K562 (cell line): ENCODE data around the gene BANK1. TPM values are rescaled to one million over a fixed set of nuclear protein-coding genes. Genes with fewer than 3 reads are reported as not detected.

Experiments
- ATAC-seq: fragments of 200-7000 bp; cut with Tn5 transposase; 3 replicates; pipeline ENCODE4 v1.9.1; 2020; ENCODE audit warnings: moderate library complexity
- BruUV-seq: library from RNA; stranded (reverse); fragments of 400-500 nt; replicated peaks from 2 replicates; lab custom pipeline; 2021; lab: Mats Ljungman, UMichigan
- CTCF ChIA-PET: fragments of 300-600 bp; formaldehyde crosslinking; extraction: SDS; loops from one replicate; lab custom pipeline; 2021; ENCODE audit warnings: low intra/inter-chr PET ratio; lab: Yijun Ruan, JAX
- POLR2A ChIA-PET: fragments of 300-600, 350-650 bp; sonication (Branson Sonifier 250); formaldehyde crosslinking; extraction: SDS; loops from one replicate; lab custom pipeline; 2021; ENCODE audit warnings: antibody characterized with exemption, inconsistent platforms; lab: Yijun Ruan, JAX
- DNase-seq, 4 experiments: peaks; one replicate each; pipeline versions ENCODE4 v3.0.0 to v3.0.0-alpha.2; 2011 to 2018; ENCODE audit warnings: low spot score in 3 of 4, mixed read lengths in 3 of 4; ENCODE audit errors: extremely low read depth in 1 of 4
- FAIRE-seq: peaks from 2 replicates; lab custom pipeline; 2011; peaks lifted over from hg19 to GRCh38; lab: Jason Lieb, UNC
- H2AFZ ChIP-seq: 2 replicates; pipeline ENCODE4 v1.6.0; 2011; ENCODE audit warnings: low read depth, low read length, control low read depth, inconsistent platforms
- H3K27ac ChIP-seq: fragments of 200-600 bp; 3 replicates; pipeline ENCODE4 v1.8.0; 2011; ENCODE audit warnings: low read depth, mild to moderate bottlenecking, control low read depth, inconsistent platforms, low read length, moderate library complexity, mixed read lengths; ENCODE audit errors: extremely low read depth
- H3K27me3 ChIP-seq, 2 experiments: fragments of 300-600 bp in 1 of 2; 2 replicates in 1 of 2; 3 replicates in 1 of 2; pipeline versions ENCODE4 v1.6.0 to v1.8.0; 2011; ENCODE audit warnings: inconsistent platforms in 2 of 2, low read length in 2 of 2, mild to moderate bottlenecking in 1 of 2, mixed read lengths in 1 of 2, moderate library complexity in 1 of 2; ENCODE audit not compliant: control insufficient read depth in 2 of 2, insufficient read depth in 2 of 2
- H3K36me3 ChIP-seq: fragments of 300-600 bp; 3 replicates; pipeline ENCODE4 v1.8.0; 2011; ENCODE audit warnings: mild to moderate bottlenecking, low read length, inconsistent platforms; ENCODE audit not compliant: control insufficient read depth, insufficient read depth
- H3K4me1 ChIP-seq, 2 experiments: fragments of 200-600 bp in 1 of 2; replicated peaks in 1 of 2; 2 replicates in 1 of 2; 3 replicates in 1 of 2; pipeline versions ENCODE4 v1.5.1 to v1.8.0; 2011; ENCODE audit warnings: inconsistent platforms in 2 of 2, low read length in 2 of 2, mild to moderate bottlenecking in 1 of 2, mixed read lengths in 1 of 2, moderate library complexity in 1 of 2; ENCODE audit not compliant: control insufficient read depth in 2 of 2, insufficient read depth in 2 of 2
- H3K4me2 ChIP-seq: 2 replicates; pipeline ENCODE4 v1.6.1; 2011; ENCODE audit warnings: low read length, control low read depth, inconsistent platforms, mixed read lengths; ENCODE audit not compliant: insufficient read depth
- H3K4me3 ChIP-seq: fragments of 200-600 bp; sonication (generic), shearing (Covaris generic); 2 replicates; pipeline ENCODE4 v1.5.1; 2016; ENCODE audit warnings: control low read depth, inconsistent platforms
- H3K79me2 ChIP-seq: fragments of 200-600 bp; 3 replicates; pipeline ENCODE4 v1.8.0; 2011; ENCODE audit warnings: low read length, inconsistent platforms; ENCODE audit not compliant: control insufficient read depth, insufficient read depth
- H3K9ac ChIP-seq, 2 experiments: 2 replicates each; pipeline versions ENCODE4 v1.6.0 to v1.6.1; 2011; ENCODE audit warnings: low read depth in 2 of 2, low read length in 2 of 2, control low read depth in 1 of 2, inconsistent platforms in 1 of 2, mild to moderate bottlenecking in 1 of 2, mixed read lengths in 1 of 2; ENCODE audit not compliant: insufficient read depth in 1 of 2
- H3K9me1 ChIP-seq: one replicate; pipeline ENCODE4 v1.6.0; 2011; ENCODE audit warnings: inconsistent platforms, mild to moderate bottlenecking, low read length, moderate library complexity; ENCODE audit not compliant: control insufficient read depth, insufficient read depth
- H3K9me3 ChIP-seq: replicated peaks from 2 replicates; pipeline ENCODE4 v1.5.1; 2011; ENCODE audit warnings: low read depth, low read length, inconsistent platforms; ENCODE audit not compliant: control insufficient read depth, insufficient read depth
- H4K20me1 ChIP-seq: replicated peaks from 2 replicates; pipeline ENCODE4 v1.6.1; 2011; ENCODE audit warnings: low read length, inconsistent platforms, mixed read lengths; ENCODE audit not compliant: control insufficient read depth, insufficient read depth
- BRF1 ChIP-seq: IDR thresholded peaks from 3 replicates; pipeline ENCODE4 v1.6.1; 2011; ENCODE audit warnings: borderline replicate concordance, mild to moderate bottlenecking; ENCODE audit not compliant: insufficient read length; ENCODE audit errors: extremely low read depth
- CCAR2 ChIP-seq: fragments of 200-400 bp; formaldehyde crosslinking; IDR thresholded peaks from 2 replicates; pipeline ENCODE4 v1.6.1; 2017; ENCODE audit warnings: mild to moderate bottlenecking, low read depth, low read length
- EHMT2 ChIP-seq: fragments of 450-650 bp; IDR thresholded peaks from 2 replicates; pipeline ENCODE4 v1.6.1; 2018; ENCODE audit warnings: antibody characterized with exemption
- ELK1 ChIP-seq: sonication (generic); formaldehyde crosslinking; IDR thresholded peaks from 2 replicates; pipeline ENCODE4 v1.8.1; 2022; ENCODE audit warnings: missing genetic modification reagents
- FOXJ3 ChIP-seq: sonication (generic); formaldehyde crosslinking; IDR thresholded peaks from 2 replicates; pipeline ENCODE4 v1.4.0; 2020; ENCODE audit warnings: mild to moderate bottlenecking, missing genetic modification reagents
- HMG20B ChIP-seq: fragments of 250-450 bp; sonication (Bioruptor Pico); IDR thresholded peaks from 2 replicates; pipeline ENCODE4 v1.5.0; 2021; ENCODE audit warnings: mild to moderate bottlenecking
- POLR2H ChIP-seq: IDR thresholded peaks from 2 replicates; pipeline ENCODE4 v1.6.1; 2016; ENCODE audit warnings: missing genetic modification characterization, low read depth, mild to moderate bottlenecking, control low read depth, missing compliant biosample characterization, moderate library complexity
- SAFB2 ChIP-seq: fragments of 200-400 bp; formaldehyde crosslinking; IDR thresholded peaks from 2 replicates; pipeline ENCODE4 v1.6.1; 2018; ENCODE audit warnings: borderline replicate concordance, low read length, low read depth, moderate library complexity; ENCODE audit not compliant: severe bottlenecking
- STAT5B ChIP-seq: fragments of 250-450 bp; sonication (Bioruptor Pico); IDR thresholded peaks from 2 replicates; pipeline ENCODE4 v1.8.0; 2021; ENCODE audit warnings: mild to moderate bottlenecking, inconsistent platforms
- ZBTB7A ChIP-seq: IDR thresholded peaks from 2 replicates; pipeline ENCODE4 v1.6.1; 2011; ENCODE audit warnings: low read depth, mild to moderate bottlenecking, low read length, moderate library complexity, borderline replicate concordance; ENCODE audit not compliant: control insufficient read depth
- ZNF24 ChIP-seq: fragments of 450-650 bp; IDR thresholded peaks from 2 replicates; pipeline ENCODE4 v1.6.1; 2016
- ZNF830 ChIP-seq: fragments of 250-450 bp; sonication (Bioruptor Pico); IDR thresholded peaks from 2 replicates; pipeline ENCODE4 v1.5.0; 2021; ENCODE audit warnings: mild to moderate bottlenecking
- WGBS: fragments of 100-300 bp; shearing (Covaris generic); methylation state at CpG from one replicate; pipeline ENCODE4 v1.1.6; 2016; ENCODE audit warnings: low coverage, mixed read lengths; ENCODE audit not compliant: insufficient coverage; ENCODE audit errors: missing lambda C conversion rate; 5-methylcytosine and 5-hydroxymethylcytosine counted together
- in situ Hi-C: fragments of 300-500 bp; cut with MboI; formaldehyde crosslinking; loops from 4 replicates; pipeline ENCODE4 v1.15.0; 2018; ENCODE audit warnings: inconsistent platforms, mixed read lengths
- intact Hi-C: fragments of 100-400 bp; cut with micrococcal nuclease; formaldehyde crosslinking; loops from 2 replicates; pipeline ENCODE4 v1.14.2; 2022
- polyA plus RNA-seq, 8 experiments: library from polyadenylated mRNA; depleted of rRNA in 4 of 8; stranded (reverse) in 5 of 8; unstranded in 3 of 8; fragments of >200 nt; fragmentation: Nextera tagmentation in 2 of 8; fragmentation: Illumina TruSeq in 1 of 8; extraction: Ambion mirVana in 2 of 8; extraction: Trizol in 1 of 8; gene quantifications; 2 replicates each; pipeline versions ENCODE4 v1.2.1 to v1.2.3, GENCODE V29; 2011 to 2014; ENCODE audit warnings: inconsistent platforms in 1 of 8, missing spikeins in 1 of 8
- total RNA-seq, 7 experiments: library from RNA; depleted of rRNA in 6 of 7; stranded (reverse); fragments of >200 nt in 6 of 7; fragmentation: Illumina TruSeq in 2 of 7; extraction: Trizol in 2 of 7; gene quantifications; 2 replicates each; pipeline versions ENCODE4 v1.2.1 to v1.2.3, GENCODE V29; 2011 to 2021; ENCODE audit warnings: low replicate concordance in 1 of 7
- TF ChIP-seq, protein P1 (sequence below): fragments of 250-450 bp; sonication (Bioruptor Pico); IDR thresholded peaks from 2 replicates; pipeline ENCODE4 v1.5.0; 2021; ENCODE audit warnings: mild to moderate bottlenecking, moderate library complexity
- TF ChIP-seq, protein P2 (sequence below): fragments of 250-450 bp; sonication (Bioruptor Pico); IDR thresholded peaks from 2 replicates; pipeline ENCODE4 v1.9.0; 2021; ENCODE audit warnings: mild to moderate bottlenecking, inconsistent platforms

The BANK1 gene
- total and polyA plus RNA-seq, 9 of the 15 experiments (the other 6 are each of a cell fraction or from before 2014, with no cell fraction given), result not detected

- TF ChIP-seq HMG20B (CRISPR knock-in tag) (no peak), SAFB2 (no peak), ZBTB7A (no peak)
Measured at GRCh38 chr4:102091656-102092055, 301.1 kb downstream of the BANK1 start (continued).

- intact Hi-C loops (no loop called here), in situ Hi-C loops (no loop called here)
- Histone ChIP-seq H3K27ac (no peak overlapping the region), H3K9me1 (no peaks in the 10 kb centered on the region), H2AFZ (no peak overlapping the region), H3K4me3 (no peak overlapping the region), H3K4me1 (no peaks in the 10 kb centered on the region), H3K79me2 (no peaks in the 10 kb centered on the region), H3K4me2 (no peak overlapping the region), H4K20me1 (no peaks in the 10 kb centered on the region), H3K36me3 (no peaks in the 10 kb centered on the region), H3K9ac (no peak overlapping the region), H3K27me3 (no peaks in the 10 kb centered on the region), H3K9me3 (no peaks in the 10 kb centered on the region)
- DNase-seq (no peak), FAIRE-seq (no peak), ATAC-seq (no peak)
- ChIA-PET CTCF (no interaction called here), POLR2A (no interaction called here)
- BruUV-seq, result no TSS peak
- 0% methylated on average over 1 of the region's 1 CpG for WGBS
- no peak for TF ChIP-seq ZNF830 (CRISPR knock-in tag)
- no peak for TF ChIP-seq STAT5B (CRISPR knock-in tag)
- TF ChIP-seq FOXJ3, result no peak
- TF ChIP-seq BRF1, result no peak
- TF ChIP-seq ELK1 (CRISPR knock-in tag), result no peak
- TF ChIP-seq POLR2H, result no peak
- TF ChIP-seq, protein P1, sequence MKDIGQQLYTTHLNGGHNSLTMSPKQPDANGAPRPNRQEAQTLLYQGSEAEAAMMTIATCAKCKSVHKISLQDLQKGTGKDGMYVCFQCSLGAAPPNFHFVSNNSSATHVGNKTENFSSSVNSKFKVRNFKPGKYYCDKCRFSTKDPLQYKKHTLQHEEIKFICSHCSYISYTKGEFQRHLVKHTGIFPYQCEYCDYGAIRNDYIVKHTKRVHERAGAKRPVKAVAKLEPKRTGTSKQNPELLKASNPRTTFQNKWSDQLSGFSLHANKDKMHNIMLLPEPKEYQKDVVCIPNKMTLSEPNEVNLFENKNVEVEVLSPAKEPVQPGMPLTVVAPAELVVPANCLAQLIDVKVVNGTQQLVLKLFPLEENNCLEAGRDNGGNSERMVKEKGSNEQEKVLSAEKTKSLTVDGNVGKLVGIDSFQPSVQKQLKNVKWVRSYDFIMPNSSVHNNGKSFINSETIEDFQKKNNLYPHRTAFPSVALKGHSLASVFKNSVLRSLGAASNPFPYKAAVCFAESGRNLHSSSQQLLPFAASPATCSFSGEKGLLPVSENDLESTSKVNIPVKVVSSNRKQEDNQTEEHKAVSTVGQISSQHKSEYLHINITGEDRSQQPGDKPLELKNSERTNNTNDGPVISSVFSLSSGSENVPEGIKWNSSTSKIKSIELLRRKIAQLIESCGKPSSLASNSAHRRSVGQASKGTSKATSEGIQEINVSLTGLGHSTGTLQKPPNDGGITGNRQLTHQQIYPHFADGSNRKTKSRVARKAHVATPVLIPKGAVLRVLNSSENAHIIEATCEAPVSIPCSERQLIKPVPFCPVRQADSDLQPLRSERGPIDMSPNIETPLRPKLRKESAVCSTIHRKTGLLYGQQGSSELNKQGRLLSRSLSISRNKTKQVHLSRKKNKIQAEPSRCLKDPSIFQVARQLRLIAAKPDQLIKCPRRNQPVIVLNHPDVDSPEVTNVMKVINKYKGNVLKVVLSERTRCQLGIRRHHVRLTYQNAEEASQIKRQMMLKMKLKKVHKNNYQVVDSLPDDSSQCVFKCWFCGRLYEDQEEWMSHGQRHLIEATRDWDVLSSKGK, result no peak
- TF ChIP-seq CCAR2, result no peak
- TF ChIP-seq ZNF24, result no peak
- no peak for TF ChIP-seq EHMT2
- TF ChIP-seq, protein P2, sequence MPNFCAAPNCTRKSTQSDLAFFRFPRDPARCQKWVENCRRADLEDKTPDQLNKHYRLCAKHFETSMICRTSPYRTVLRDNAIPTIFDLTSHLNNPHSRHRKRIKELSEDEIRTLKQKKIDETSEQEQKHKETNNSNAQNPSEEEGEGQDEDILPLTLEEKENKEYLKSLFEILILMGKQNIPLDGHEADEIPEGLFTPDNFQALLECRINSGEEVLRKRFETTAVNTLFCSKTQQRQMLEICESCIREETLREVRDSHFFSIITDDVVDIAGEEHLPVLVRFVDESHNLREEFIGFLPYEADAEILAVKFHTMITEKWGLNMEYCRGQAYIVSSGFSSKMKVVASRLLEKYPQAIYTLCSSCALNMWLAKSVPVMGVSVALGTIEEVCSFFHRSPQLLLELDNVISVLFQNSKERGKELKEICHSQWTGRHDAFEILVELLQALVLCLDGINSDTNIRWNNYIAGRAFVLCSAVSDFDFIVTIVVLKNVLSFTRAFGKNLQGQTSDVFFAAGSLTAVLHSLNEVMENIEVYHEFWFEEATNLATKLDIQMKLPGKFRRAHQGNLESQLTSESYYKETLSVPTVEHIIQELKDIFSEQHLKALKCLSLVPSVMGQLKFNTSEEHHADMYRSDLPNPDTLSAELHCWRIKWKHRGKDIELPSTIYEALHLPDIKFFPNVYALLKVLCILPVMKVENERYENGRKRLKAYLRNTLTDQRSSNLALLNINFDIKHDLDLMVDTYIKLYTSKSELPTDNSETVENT, result no peak
Measured at GRCh38 chr4:102094481-102094880, 304.0 kb downstream of the BANK1 start.
